Iris pigment epithelial cell (primary cell): ENCODE data around the gene RBM24.

ENCODE experiments used
- DNase-seq: peaks from one replicate; pipeline ENCODE4 v3.0.0-alpha.2; 2011; ENCODE audit warnings: low read depth

RBM24 gene

GRCh38 chr6:17281100-17281496 lies at the start of gene RBM24:
RBM24 (plus strand) TSS chr6:17281361; CDS start chr6:17281582, 221 bp downstream.
- DNase-seq, result peak; percentile 68

GRCh38 chr6:17233531-17233930 lies 47.6 kb upstream of the RBM24 start:
- peak; percentile 70 for DNase-seq

- peak; percentile 21 for DNase-seq
Measured at GRCh38 chr6:17237246-17237645, 43.9 kb upstream of the RBM24 start.

GRCh38 chr6:17239260-17239659 lies 41.9 kb upstream of the RBM24 start:
- no peak for DNase-seq

- DNase-seq, result no peak
Measured at GRCh38 chr6:17240803-17241500, 40.2 kb upstream of the RBM24 start.

- no peak for DNase-seq
Measured at GRCh38 chr6:17242087-17242486, 39.1 kb upstream of the RBM24 start.

- DNase-seq, result no peak
Measured at GRCh38 chr6:17250237-17250636, 30.9 kb upstream of the RBM24 start.

- DNase-seq, result no peak
Measured at GRCh38 chr6:17251953-17252352, 29.2 kb upstream of the RBM24 start.

GRCh38 chr6:17258749-17259148 lies 22.4 kb upstream of the RBM24 start:
- DNase-seq, result no peak

- no peak for DNase-seq
Measured at GRCh38 chr6:17265570-17265969, 15.6 kb upstream of the RBM24 start.

GRCh38 chr6:17267566-17267965 lies 13.6 kb upstream of the RBM24 start:
- DNase-seq, result peak; percentile 4

- DNase-seq, result peak; percentile 77
Measured at GRCh38 chr6:17268114-17268513, 13.0 kb upstream of the RBM24 start.

- DNase-seq, result peak; percentile 22
Measured at GRCh38 chr6:17269840-17270239, 11.3 kb upstream of the RBM24 start.

- no peak for DNase-seq
Measured at GRCh38 chr6:17271628-17272027, 9.5 kb upstream of the RBM24 start.

GRCh38 chr6:17276766-17277165 lies 4.4 kb upstream of the RBM24 start:
- peak; percentile 3 for DNase-seq

GRCh38 chr6:17277256-17277655 lies 3.9 kb upstream of the RBM24 start:
- no peak for DNase-seq

GRCh38 chr6:17278289-17279063 lies 2.7 kb upstream of the RBM24 start:
- DNase-seq, result peak; percentile 39

GRCh38 chr6:17280138-17280537 lies 1.0 kb upstream of the RBM24 start:
- no peak for DNase-seq

GRCh38 chr6:17280552-17281090 lies 540 bp upstream of the RBM24 start:
- peak; percentile 7 for DNase-seq

- DNase-seq, result peak; percentile 18
Measured at GRCh38 chr6:17281497-17282481, 628 bp downstream of the RBM24 start.

- DNase-seq, result no peak
Measured at GRCh38 chr6:17283074-17283473, 1.9 kb downstream of the RBM24 start.

GRCh38 chr6:17289630-17290061 lies 8.5 kb downstream of the RBM24 start:
- DNase-seq, result no peak
